GM18519 (cell line): ENCODE results near the gene COQ10A.
"Not testable (repeated sequence)": the region's sequence is repeated elsewhere in the genome, so short reads cannot be mapped to it uniquely, and the experiment has no call there.

Source experiments
- ATAC-seq: cut with Tn5 transposase; IDR thresholded peaks from one replicate; pipeline ENCODE4 v1.9.1; 2021; ENCODE audit warnings: mild to moderate bottlenecking, moderate library complexity; ENCODE audit not compliant: unreplicated experiment, low FRiP score

COQ10A gene

DNA sequence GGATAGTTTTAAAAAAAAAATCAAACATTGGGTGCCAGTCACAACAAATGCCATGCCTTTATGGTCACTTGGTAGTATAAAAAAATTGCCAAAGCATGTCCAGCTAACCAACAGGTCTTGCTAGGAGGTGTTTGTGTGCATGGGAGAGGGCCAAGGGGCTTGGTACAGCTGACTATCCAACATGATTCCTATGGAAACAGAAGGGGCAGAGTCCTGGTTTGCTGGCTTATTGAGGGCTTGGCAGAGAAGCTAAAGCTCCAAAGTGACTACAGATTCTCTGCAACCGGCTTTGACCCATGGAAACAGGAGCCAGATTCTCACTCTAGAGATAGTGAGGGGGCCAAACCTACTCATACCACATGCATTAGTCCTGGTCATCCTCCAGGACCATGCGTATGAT, 5.7 kb downstream of the COQ10A start:
- ATAC-seq, result not testable (repeated sequence)

DNA sequence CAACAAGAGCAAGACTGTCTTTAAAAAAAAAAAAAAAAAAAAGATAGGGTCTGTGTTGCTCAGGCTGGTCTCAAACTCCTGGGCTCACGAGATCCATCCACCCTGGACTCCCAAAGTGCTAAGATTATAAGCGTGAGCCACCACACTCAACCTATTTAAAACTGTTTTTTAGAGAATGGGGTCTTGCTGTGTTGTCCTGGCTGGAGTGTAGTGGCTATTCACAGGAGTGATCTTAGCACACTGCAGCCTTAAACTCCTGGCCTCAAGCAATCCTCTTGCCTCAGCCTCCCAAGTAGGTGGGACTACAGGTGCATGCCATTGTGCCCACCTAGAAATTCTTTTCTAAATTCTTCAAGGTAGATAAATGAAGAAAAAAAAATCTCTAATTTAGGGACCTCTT, 7.6 kb downstream of the COQ10A start:
- no peak for ATAC-seq

GRCh38 chr12:56278905-56279304, 12.2 kb downstream of the COQ10A start:
- no peak for ATAC-seq

DNA sequence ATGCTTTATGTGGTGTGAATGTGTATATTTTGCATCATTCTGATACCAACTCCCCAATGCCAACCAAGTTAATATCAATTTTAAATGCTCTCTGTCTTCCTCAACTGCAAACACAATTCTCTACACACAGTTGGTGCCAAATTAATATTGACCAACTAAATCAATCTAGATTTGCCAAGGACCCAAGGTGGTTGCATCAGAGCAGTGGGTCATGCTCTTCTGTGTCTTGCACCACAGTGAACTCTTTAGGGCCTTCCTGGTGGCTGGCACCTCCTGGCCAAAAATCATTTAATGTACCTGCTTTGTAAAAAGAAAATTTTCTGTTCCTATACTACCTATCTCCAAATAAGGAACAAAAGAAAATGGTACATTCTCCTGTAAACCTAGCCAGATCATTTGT, 14.1 kb downstream of the COQ10A start:
- ATAC-seq, result no peak

DNA sequence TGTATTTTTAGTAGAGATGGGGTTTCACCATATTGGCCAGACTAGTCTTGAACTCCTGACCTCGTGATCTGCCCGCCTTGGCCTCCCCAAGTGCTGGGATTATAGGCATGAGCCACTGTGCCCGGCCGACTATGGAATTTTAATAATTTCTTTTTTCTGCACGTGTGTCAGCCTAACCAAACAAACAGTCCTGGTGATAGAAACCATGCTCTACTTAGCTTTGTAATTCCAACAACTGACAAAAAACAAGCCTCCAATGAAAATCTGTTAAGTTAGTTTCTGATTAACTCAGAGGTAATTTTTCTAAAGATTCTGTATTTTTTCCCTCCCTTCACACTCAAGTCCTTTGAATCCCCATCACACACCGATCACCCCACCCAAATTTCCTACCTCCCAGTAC, 15.3 kb downstream of the COQ10A start:
- no peak for ATAC-seq

- ATAC-seq, result no peak
These were observed 15.8 kb downstream of the COQ10A start for GRCh38 chr12:56282579-56282978.

DNA sequence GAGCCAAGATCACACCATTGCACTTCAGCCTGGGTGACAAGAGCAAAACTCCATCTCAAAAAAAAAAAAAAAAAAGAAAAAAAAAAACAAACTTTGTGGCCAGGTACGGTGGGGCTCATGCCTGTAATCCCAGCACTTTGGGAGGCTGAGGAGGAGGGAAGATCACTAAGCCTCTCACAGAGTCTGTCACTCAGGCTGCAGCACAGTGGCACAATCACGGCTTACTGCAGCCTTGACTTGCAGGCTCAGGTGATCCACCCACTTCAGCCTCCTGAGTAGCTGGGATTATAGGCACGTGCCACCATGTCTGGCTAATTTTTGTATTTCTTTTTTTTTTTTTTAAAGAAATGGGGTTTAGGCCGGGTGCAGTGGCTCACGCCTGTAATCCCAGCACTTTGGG, 17.5 kb downstream of the COQ10A start:
- ATAC-seq, result not testable (repeated sequence)

GRCh38 chr12:56286044-56286830, 19.5 kb downstream of the COQ10A start:
- ATAC-seq, result no peak

DNA sequence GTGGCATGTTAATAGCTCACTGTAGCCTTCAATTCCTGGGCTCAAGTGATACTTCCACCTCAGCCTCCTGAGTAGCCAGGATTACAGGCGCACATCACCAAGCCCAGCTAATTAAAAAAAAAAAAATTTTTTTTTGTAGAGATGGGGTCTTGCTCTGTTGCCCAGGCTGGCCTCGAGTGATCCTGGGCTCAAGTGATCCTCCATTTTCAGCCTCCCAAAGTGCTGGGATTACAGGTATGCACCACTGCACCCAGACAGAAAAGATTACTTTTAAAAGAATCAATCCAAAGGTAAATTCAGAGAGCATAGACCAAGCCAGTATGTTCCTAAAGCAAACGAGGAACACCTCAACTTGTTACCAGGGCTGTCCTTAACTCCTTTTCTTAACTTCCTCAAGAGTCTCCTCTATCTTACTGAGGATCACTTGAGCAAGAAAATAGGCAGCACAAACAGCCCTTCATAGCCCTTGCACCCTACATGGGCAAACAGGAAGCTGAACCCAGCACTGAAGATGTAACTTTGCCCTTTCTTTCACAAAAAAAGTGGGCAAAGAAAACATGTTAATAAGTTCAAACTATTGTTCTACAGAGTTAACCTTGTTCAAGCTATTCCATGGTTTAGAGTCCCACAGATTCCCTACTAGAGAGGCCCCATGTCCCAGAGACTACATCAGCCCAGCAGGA, 22.1 kb downstream of the COQ10A start:
- no peak for ATAC-seq

GRCh38 chr12:56293795-56294194, 27.1 kb downstream of the COQ10A start:
- no peak for ATAC-seq

DNA sequence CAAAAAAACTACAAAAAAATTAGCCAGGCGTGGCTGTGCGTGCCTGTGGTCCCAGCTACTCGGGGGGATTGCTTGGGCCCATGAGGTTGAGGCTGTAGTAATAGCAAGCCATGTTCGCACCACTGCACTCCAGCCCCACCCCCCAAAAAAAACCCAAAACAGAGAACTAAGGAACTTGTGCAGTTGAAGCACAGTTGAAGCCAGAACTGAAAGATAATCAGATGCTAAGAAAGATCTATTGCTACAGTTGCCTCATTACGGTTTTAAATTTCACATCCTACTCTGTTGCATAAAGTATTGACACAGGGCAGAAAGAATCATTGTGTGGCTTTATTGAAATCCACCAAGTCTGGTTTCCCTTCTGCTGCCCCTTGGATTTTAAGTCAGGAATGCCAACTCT, 29.6 kb downstream of the COQ10A start:
- no peak for ATAC-seq

- ATAC-seq, result no peak
These were observed 30.7 kb downstream of the COQ10A start for GRCh38 chr12:56297400-56297799.

- ATAC-seq, result no peak
These were observed 32.1 kb downstream of the COQ10A start for GRCh38 chr12:56298828-56299227.

- no peak for ATAC-seq
These were observed 32.6 kb downstream of the COQ10A start for GRCh38 chr12:56299308-56299852.

- ATAC-seq, result peak; percentile 79
These were observed 33.3 kb downstream of the COQ10A start, which contains the start of gene CS for GRCh38 chr12:56299853-56300643. TSS of gene CS (minus strand) at chr12:56300330. CDS start at chr12:56300201, 129 bp downstream.

- no peak for ATAC-seq
These were observed 34.1 kb downstream of the COQ10A start for GRCh38 chr12:56300644-56301464.

- no peak for ATAC-seq
These were observed 37.5 kb downstream of the COQ10A start for GRCh38 chr12:56304276-56304675.

GRCh38 chr12:56304872-56305590, 38.3 kb downstream of the COQ10A start:
- no peak for ATAC-seq

- no peak for ATAC-seq
These were observed 40.7 kb downstream of the COQ10A start for GRCh38 chr12:56307221-56307965.
